Chondrocyte (in vitro differentiated cells): ENCODE data around the gene SEC14L1. TPM values are rescaled to one million over a fixed set of nuclear protein-coding genes. Genes with fewer than 3 reads are reported as not detected.

Experiments
- DNase-seq: peaks from one replicate; pipeline ENCODE4 v3.0.0; 2021; ENCODE audit warnings: mixed read lengths, low spot score
- H3K27ac Mint-ChIP-seq: one replicate; pipeline ENCODE4 v1.8.0; 2021; ENCODE audit warnings: mild to moderate bottlenecking, moderate library complexity, mixed read lengths; ENCODE audit not compliant: unreplicated experiment
- H3K27me3 Mint-ChIP-seq: 2 replicates; pipeline ENCODE4 v1.8.0; 2021; ENCODE audit warnings: low read depth, mixed read lengths
- H3K36me3 Mint-ChIP-seq: 2 replicates; pipeline ENCODE4 v1.8.0; 2021; ENCODE audit warnings: low read depth, mixed read lengths
- H3K4me1 Mint-ChIP-seq: 2 replicates; pipeline ENCODE4 v1.8.0; 2021; ENCODE audit warnings: low read depth, mild to moderate bottlenecking, mixed read lengths
- H3K4me3 Mint-ChIP-seq: one replicate; pipeline ENCODE4 v1.8.0; 2021; ENCODE audit warnings: mild to moderate bottlenecking, moderate library complexity, mixed read lengths; ENCODE audit not compliant: unreplicated experiment
- H3K9me3 Mint-ChIP-seq: 2 replicates; pipeline ENCODE4 v1.8.0; 2021; ENCODE audit warnings: low read depth, mixed read lengths
- CTCF ChIP-seq: fragments of 200-600 bp; sonication (generic); IDR thresholded peaks from 2 replicates; pipeline ENCODE4 v1.5.0; 2021; ENCODE audit warnings: antibody characterized with exemption, mild to moderate bottlenecking, moderate library complexity
- total RNA-seq: library from RNA; stranded (reverse); gene quantifications from 3 replicates; pipeline ENCODE4 v1.2.1, GENCODE V29; 2021

Gene SEC14L1
- total RNA-seq, 1 donor from 2014 or later = 51.8 TPM

GRCh38 chr17:77189148-77189547 is 48.4 kb downstream of the SEC14L1 start:
- Mint-ChIP-seq H3K4me3 (no peak overlapping the region), H3K27ac (no peak overlapping the region), H3K36me3 (peaks cover 16% of the 10 kb centered on the region), H3K4me1 (peaks cover 6% of the 10 kb centered on the region), H3K27me3 (no peaks in the 10 kb centered on the region), H3K9me3 (no peaks in the 10 kb centered on the region)
- TF ChIP-seq CTCF = no peak
- no peak for DNase-seq

- Mint-ChIP-seq H3K36me3 (peaks cover 25% of the 10 kb centered on the region), H3K4me3 (no peak overlapping the region), H3K27me3 (no peaks in the 10 kb centered on the region), H3K9me3 (no peaks in the 10 kb centered on the region), H3K4me1 (peaks cover 6% of the 10 kb centered on the region), H3K27ac (no peak overlapping the region)
- no peak for TF ChIP-seq CTCF
- DNase-seq = no peak
Observed at GRCh38 chr17:77190576-77190975, 49.8 kb downstream of the SEC14L1 start.

- no peak overlapping the region for H3K27ac Mint-ChIP-seq
- H3K4me3 Mint-ChIP-seq = no peak overlapping the region
- H3K9me3 Mint-ChIP-seq = no peaks in the 10 kb centered on the region
- H3K27me3 Mint-ChIP-seq = no peaks in the 10 kb centered on the region
- DNase-seq = no peak
- H3K4me1 Mint-ChIP-seq = peaks cover 6% of the 10 kb centered on the region
- H3K36me3 Mint-ChIP-seq = peaks cover 31% of the 10 kb centered on the region
- TF ChIP-seq CTCF = no peak
Observed at GRCh38 chr17:77191244-77191643, 50.5 kb downstream of the SEC14L1 start.

GRCh38 chr17:77193653-77194052 is 52.9 kb downstream of the SEC14L1 start:
- Mint-ChIP-seq H3K4me1 (peaks cover 2% of the 10 kb centered on the region), H3K27ac (no peak overlapping the region), H3K27me3 (no peaks in the 10 kb centered on the region), H3K36me3 (peaks cover 42% of the 10 kb centered on the region), H3K9me3 (no peaks in the 10 kb centered on the region), H3K4me3 (no peak overlapping the region)
- no peak for DNase-seq
- TF ChIP-seq CTCF = no peak

- no peak overlapping the region for H3K4me3 Mint-ChIP-seq
Observed at GRCh38 chr17:77194179-77194578, 53.4 kb downstream of the SEC14L1 start.

More at GRCh38 chr17:77194179-77194578, 53.4 kb downstream of the SEC14L1 start:
- H3K36me3 Mint-ChIP-seq = peaks cover 42% of the 10 kb centered on the region
- no peak for DNase-seq
- H3K27me3 Mint-ChIP-seq = no peaks in the 10 kb centered on the region
- TF ChIP-seq CTCF = no peak
- H3K4me1 Mint-ChIP-seq = no peaks in the 10 kb centered on the region
- H3K27ac Mint-ChIP-seq = no peak overlapping the region
- H3K9me3 Mint-ChIP-seq = no peaks in the 10 kb centered on the region
